Motor neuron (in vitro differentiated cells): ENCODE data around the gene FPR2. TPM values are rescaled to one million over a fixed set of nuclear protein-coding genes. Genes with fewer than 3 reads are reported as not detected.

Experiments
- ATAC-seq, 8 experiments: fragments of 200-7000 bp; cut with Tn5 transposase; replicated peaks in 6 of 8; 2 replicates each; pipeline ENCODE4 v1.8.0; 2021; ENCODE audit warnings: mild to moderate bottlenecking in 8 of 8, moderate library complexity in 8 of 8
- H3K27ac ChIP-seq, 2 donors: fragments of 250-450 bp; sonication (Bioruptor Pico); 2 replicates each; pipeline ENCODE4 v1.9.0; 2021; ENCODE audit warnings: antibody characterized with exemption in 2 of 2, mild to moderate bottlenecking in 2 of 2, moderate library complexity in 1 of 2
- H3K4me1 ChIP-seq, 2 donors: fragments of 250-450 bp; sonication (Bioruptor Pico); replicated peaks in 1 of 2; 2 replicates each; pipeline ENCODE4 v1.6.1; 2021; ENCODE audit warnings: antibody characterized with exemption in 2 of 2, mild to moderate bottlenecking in 2 of 2, moderate library complexity in 1 of 2
- H3K4me3 ChIP-seq, 5 donors: fragments of 250-450 bp; sonication (Bioruptor Pico); 2 replicates each; pipeline ENCODE4 v1.9.0; 2021; ENCODE audit warnings: antibody characterized with exemption in 5 of 5, mild to moderate bottlenecking in 5 of 5, moderate library complexity in 4 of 5
- WGBS, 10 experiments: fragments of 450-650 bp; shearing (Covaris generic); methylation state at CpG; one replicate each; pipeline ENCODE4 v1.0.0; 2022; 5-methylcytosine and 5-hydroxymethylcytosine counted together
- in situ Hi-C, 9 experiments: fragments of 400-800 bp; cut with MboI; loops; one replicate each; pipeline ENCODE4 v1.15.0; 2021; ENCODE audit warnings: low sequenced_read_pairs in 9 of 9, low pct_unique_long_range_greater_than_20kb in 2 of 9; ENCODE audit not compliant: unreplicated experiment in 9 of 9
- total RNA-seq, 8 experiments: library from RNA; unstranded; fragments of 300-600 nt; gene quantifications; 2 replicates each; pipeline versions ENCODE4 v1.2.3 to v1.2.4, GENCODE V29; 2022

FPR2 gene, protein sequence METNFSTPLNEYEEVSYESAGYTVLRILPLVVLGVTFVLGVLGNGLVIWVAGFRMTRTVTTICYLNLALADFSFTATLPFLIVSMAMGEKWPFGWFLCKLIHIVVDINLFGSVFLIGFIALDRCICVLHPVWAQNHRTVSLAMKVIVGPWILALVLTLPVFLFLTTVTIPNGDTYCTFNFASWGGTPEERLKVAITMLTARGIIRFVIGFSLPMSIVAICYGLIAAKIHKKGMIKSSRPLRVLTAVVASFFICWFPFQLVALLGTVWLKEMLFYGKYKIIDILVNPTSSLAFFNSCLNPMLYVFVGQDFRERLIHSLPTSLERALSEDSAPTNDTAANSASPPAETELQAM
- under 1 TPM in 3 of 8 experiments, not detected in 5; 0.15 to 0.33 (median 0.21) TPM for total RNA-seq

- no peak for ATAC-seq
- Histone ChIP-seq H3K4me1 (no peaks in the 10 kb centered on the region), H3K4me3 (no peak within 1 kb of the TSS), H3K27ac (no peak within 1 kb of the TSS)
- 0 to 69% (median 55%) methylated on average over 1 to 8 of the region's 8 CpGs for WGBS, 10 experiments
- in situ Hi-C loops: no loop called here
Measured at GRCh38 chr19:51760697-51761356, at the start of gene FPR2. TSS of gene FPR2 (plus strand) at chr19:51761180. CDS start at chr19:51768659, 7,479 bp downstream.

- H3K4me1 ChIP-seq: no peaks in the 10 kb centered on the region
- 60 to 100% (median 78%) methylated on average over 1 of the region's 1 CpG; no CpG with 5 or more reads in 7 of the 10 experiments for WGBS, 10 experiments
- in situ Hi-C loops: no loop called here
- no peak overlapping the region for H3K4me3 ChIP-seq
- ATAC-seq: no peak
- H3K27ac ChIP-seq: no peak overlapping the region
Measured at GRCh38 chr19:51711702-51712101, 49.3 kb upstream of the FPR2 start.

DNA sequence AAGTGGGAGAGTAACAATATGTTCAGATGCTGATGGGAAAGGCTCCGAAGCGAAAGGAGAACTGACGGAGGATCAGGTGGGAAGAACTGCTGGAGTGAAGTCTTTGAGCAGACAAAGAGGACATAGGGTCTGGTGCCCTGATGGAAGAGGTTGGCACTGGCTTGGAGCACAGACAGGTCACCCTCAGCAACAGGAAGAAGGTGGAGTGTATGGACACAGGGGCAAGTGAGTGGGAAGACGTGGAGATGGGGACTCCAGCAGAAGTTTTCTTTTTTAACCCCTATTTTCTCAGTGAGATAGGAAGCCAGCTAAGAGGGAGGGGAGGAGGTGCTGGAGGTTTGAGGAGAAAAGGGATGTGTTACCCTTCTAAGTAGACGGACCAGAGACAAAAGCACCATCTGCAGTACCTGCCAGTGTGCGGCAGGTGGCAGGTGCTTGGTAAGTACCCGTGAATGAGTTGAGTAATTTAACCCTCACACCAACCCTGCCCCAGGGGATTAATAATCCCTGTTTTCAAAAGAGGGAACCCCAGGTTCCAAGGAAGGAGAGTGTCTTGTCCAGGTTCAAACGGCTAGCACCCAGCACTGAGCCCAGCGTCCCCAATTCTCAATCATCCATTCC lies 48.4 kb upstream of the FPR2 start:
- WGBS, 10 experiments: 20 to 100% (median 60%) methylated on average over 1 to 6 of the region's 9 CpGs; no CpG with 5 or more reads in 3 of the 10 experiments
- Histone ChIP-seq H3K27ac (no peak overlapping the region), H3K4me3 (no peak overlapping the region), H3K4me1 (no peaks in the 10 kb centered on the region)
- in situ Hi-C loops: no loop called here
- ATAC-seq: peak in 3 of 8 experiments; percentile 6 to 16 (median 9)

GRCh38 chr19:51713319-51714285 lies 47.4 kb upstream of the FPR2 start:
- no peaks in the 10 kb centered on the region for H3K4me1 ChIP-seq
- no peak overlapping the region for H3K27ac ChIP-seq
- H3K4me3 ChIP-seq: no peak overlapping the region
- WGBS, 10 experiments: 93 to 100% (median 97%) methylated on average over 1 to 20 of the region's 74 CpGs; no CpG with 5 or more reads in 5 of the 10 experiments
- peak in 2 of 8 experiments; percentile 2 to 13 for ATAC-seq
- in situ Hi-C loops: no loop called here

DNA sequence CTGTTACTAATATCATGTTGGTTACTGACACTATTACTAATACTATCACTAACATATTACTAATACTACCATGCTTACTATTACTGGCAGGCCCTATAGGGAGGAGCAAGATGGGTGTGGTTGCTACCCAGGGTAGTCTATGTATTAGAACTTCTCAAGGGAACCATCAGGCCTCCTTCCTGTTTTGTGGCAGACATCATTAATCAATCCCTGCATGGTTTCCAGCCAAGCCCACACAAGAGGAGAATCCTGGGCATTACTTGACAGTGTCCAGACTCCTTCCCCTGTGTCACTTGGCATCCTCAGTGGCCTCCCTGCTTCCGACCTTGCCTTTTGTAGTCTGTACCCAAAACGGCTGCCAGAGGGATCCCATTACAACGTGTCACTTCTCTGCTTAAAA lies 46.1 kb upstream of the FPR2 start:
- Histone ChIP-seq H3K4me3 (no peak overlapping the region), H3K27ac (no peak overlapping the region), H3K4me1 (no peaks in the 10 kb centered on the region)
- ATAC-seq: peak in 3 of 8 experiments; percentile 7 to 34 (median 19)
- in situ Hi-C loops: no loop called here
- 0 to 83% (median 65%) methylated on average over 1 to 3 of the region's 3 CpGs; no CpG with 5 or more reads in 3 of the 10 experiments for WGBS, 10 experiments

GRCh38 chr19:51715850-51716249 lies 45.1 kb upstream of the FPR2 start:
- Histone ChIP-seq H3K4me1 (no peaks in the 10 kb centered on the region), H3K27ac (no peak overlapping the region), H3K4me3 (no peak overlapping the region)
- WGBS, 10 experiments: 48 to 100% (median 86%) methylated on average over 1 to 3 of the region's 3 CpGs; no CpG with 5 or more reads in 3 of the 10 experiments
- in situ Hi-C loops: no loop called here
- ATAC-seq: no peak

- in situ Hi-C loops: no loop called here
- no peaks in the 10 kb centered on the region for H3K4me1 ChIP-seq
- ATAC-seq: no peak
- 0 to 100% (median 85%) methylated on average over 1 to 11 of the region's 11 CpGs; no CpG with 5 or more reads in 3 of the 10 experiments for WGBS, 10 experiments
- H3K27ac ChIP-seq: no peak overlapping the region
- H3K4me3 ChIP-seq: no peak overlapping the region
Measured at GRCh38 chr19:51716925-51717324, 44.1 kb upstream of the FPR2 start.

GRCh38 chr19:51719251-51719988 lies 41.6 kb upstream of the FPR2 start:
- Histone ChIP-seq H3K4me3 (peak overlapping the region in 4 of 5 donors; percentile 14 to 29 (median 20)), H3K4me1 (peaks cover 7 to 11% of the 10 kb centered on the region in 2 donors), H3K27ac (no peak overlapping the region)
- in situ Hi-C loops: no loop called here
- 0 to 37% (median 5%) methylated on average over 1 to 27 of the region's 83 CpGs; no CpG with 5 or more reads in 5 of the 10 experiments for WGBS, 10 experiments
- ATAC-seq: peak in 3 of 8 experiments; percentile 12 to 19 (median 16)

GRCh38 chr19:51721905-51722304 lies 39.1 kb upstream of the FPR2 start:
- Histone ChIP-seq H3K4me3 (no peak overlapping the region), H3K4me1 (peaks cover 10 to 24% of the 10 kb centered on the region in 2 donors), H3K27ac (no peak overlapping the region)
- no peak for ATAC-seq
- WGBS, 10 experiments: 0 to 100% (median 56%) methylated on average over 1 to 7 of the region's 7 CpGs
- in situ Hi-C loops: loop anchor here in 1 of 9 experiments (10.0 kb wide), 1 partner anchor 53 kb away; no protein-coding TSS in a partner anchor

GRCh38 chr19:51722492-51722891 lies 38.5 kb upstream of the FPR2 start:
- ATAC-seq: no peak
- Histone ChIP-seq H3K27ac (no peak overlapping the region), H3K4me1 (peaks cover 10 to 24% of the 10 kb centered on the region in 2 donors), H3K4me3 (no peak overlapping the region)
- in situ Hi-C loops: loop anchor here in 1 of 9 experiments (10.0 kb wide), 1 partner anchor 52 kb away; no protein-coding TSS in a partner anchor
- 0 to 78% (median 58%) methylated on average over 1 to 2 of the region's 2 CpGs; no CpG with 5 or more reads in 1 of the 10 experiments for WGBS, 10 experiments

DNA sequence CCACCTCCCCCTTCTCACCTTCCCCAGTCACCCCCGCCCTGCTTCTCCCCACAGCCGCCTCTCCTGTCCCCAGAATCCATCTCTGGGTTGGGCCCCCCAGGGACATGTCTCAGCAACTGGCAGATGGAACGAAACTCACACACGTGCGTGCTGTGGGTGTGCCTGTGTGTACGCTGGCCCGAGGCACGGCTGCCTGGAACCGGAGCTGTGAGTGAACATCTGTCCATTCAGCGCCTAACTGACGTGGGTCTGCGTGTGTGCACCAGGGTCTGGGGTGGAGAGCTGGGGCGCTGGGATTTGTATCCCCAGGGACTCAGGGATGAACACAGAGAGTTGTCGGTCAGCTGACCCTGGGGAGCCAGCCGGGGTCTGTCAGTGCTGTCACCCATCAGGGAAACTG lies 36.4 kb upstream of the FPR2 start:
- WGBS, 10 experiments: 58 to 67% methylated on average over 3 to 7 of the region's 15 CpGs; no CpG with 5 or more reads in 8 of the 10 experiments
- in situ Hi-C loops: loop anchor here in 1 of 9 experiments (10.0 kb wide), 1 partner anchor 50 kb away; no protein-coding TSS in a partner anchor
- Histone ChIP-seq H3K27ac (no peak overlapping the region), H3K4me1 (peaks cover 10 to 24% of the 10 kb centered on the region in 2 donors), H3K4me3 (no peak overlapping the region)
- ATAC-seq: peak in 6 of 8 experiments; percentile 12 to 49 (median 26)
